ENCODE measurements around the gene UBN2. TPM values are rescaled to one million over a fixed set of nuclear protein-coding genes. Genes with fewer than 3 reads are reported as not detected.

Gene UBN2
- total and polyA plus RNA-seq, 2 of the 13 experiments (the other 11 are each of a cell fraction or from before 2014, with no cell fraction given) = 5.6 to 5.7 TPM

- Histone ChIP-seq H2AFZ (ENCODE audit: low read length) (no peak overlapping the region), H3K79me2 (ENCODE audit: insufficient read depth, low read length) (peaks cover 12% of the 10 kb centered on the region), H3K4me1 (ENCODE audit: insufficient read depth, low read length) (peaks cover 26% of the 10 kb centered on the region), H3K9me3 (ENCODE audit: low read length) (no peaks in the 10 kb centered on the region), H3K4me3 (replicated peaks in 1 of 3; ENCODE audit: insufficient read depth in 1 of 3, low read depth in 2 of 3, low read length in 3 of 3) (no peak overlapping the region), H3K27ac (ENCODE audit: extremely low read length, insufficient read depth, low read length) (no peak overlapping the region), H3K9ac (ENCODE audit: insufficient read depth, low read depth, low read length) (no peak overlapping the region), H3K36me3 (replicated peaks in 1 of 2; ENCODE audit: control insufficient read depth in 1 of 2, insufficient read depth in 2 of 2, low read length in 2 of 2) (no peaks in the 10 kb centered on the region), H3K27me3 (ENCODE audit: control insufficient read depth in 1 of 2, insufficient read depth in 2 of 2, low read length in 2 of 2) (no peaks in the 10 kb centered on the region; a peak in 1 of 5 replicates), H3K4me2 (ENCODE audit: low read depth, low read length) (peak overlapping the region; percentile 87; the same call in 1 of the 2 replicates), H4K20me1 (ENCODE audit: insufficient read depth, low read length) (no peaks in the 10 kb centered on the region)
- DNase-seq (ENCODE audit: low spot score) (no peak), ATAC-seq (no peak), FAIRE-seq (no peak)
- intact Hi-C loops (cut with micrococcal nuclease; ENCODE audit: unreplicated experiment) = loop anchor here (10.0 kb wide), 1 partner anchor 104 kb away; the partner anchor contains the start of gene UBN2
- CTCF ChIA-PET (ENCODE audit: low intra/inter-chr PET ratio, low total read pairs) = no interaction called here
- POLR2A ChIA-PET = interaction anchor here (1.0 to 1.3 kb wide), 2 partner anchors 21 to 44 kb away, joined by 3 read pairs; partner anchors contain the start of gene LUC7L2
- in situ Hi-C loops (cut with HindIII; ENCODE audit: extremely low pct_ligation_motif_present, low pct_unique_long_range_greater_than_20kb) = no loop called here
- no TSS peak for BruUV-seq (replicated peaks)
- no peak for TF ChIP-seq ZNF570 (CRISPR knock-in tag; IDR thresholded peaks at IDR 0.05; ENCODE audit: borderline replicate concordance)
- TF ChIP-seq ZNF569 (CRISPR knock-in tag; IDR thresholded peaks at IDR 0.05; ENCODE audit: borderline replicate concordance) = 0 out of 2 replicates have a peak, but pooled peaks have one; percentile 0
- no peak for TF ChIP-seq ZBTB1 (CRISPR knock-in tag; IDR thresholded peaks at IDR 0.05; ENCODE audit: borderline replicate concordance)
- TF ChIP-seq ATF1 (CRISPR knock-in tag; IDR thresholded peaks at IDR 0.05) = no peak
- WGBS (ENCODE audit: low lambda C conversion rate) = 84% methylated on average over 2 of the region's 2 CpGs
Observed at GRCh38 chr7:139339025-139339424, 108.0 kb downstream of the UBN2 start.

- no TSS peak for BruUV-seq (replicated peaks)
- ATAC-seq (no peak), DNase-seq (ENCODE audit: low spot score) (no peak), FAIRE-seq (no peak)
- 93% methylated on average over 13 of the region's 13 CpGs for WGBS (ENCODE audit: low lambda C conversion rate)
- ChIA-PET CTCF (ENCODE audit: low intra/inter-chr PET ratio, low total read pairs) (no interaction called here), POLR2A (interaction anchor here (0.7 to 1.6 kb wide), 11 partner anchors 9 to 206 kb away, joined by 3 to 30 read pairs (median 3); partner anchors contain the start of genes LUC7L2 and UBN2)
- in situ Hi-C loops (cut with HindIII; ENCODE audit: extremely low pct_ligation_motif_present, low pct_unique_long_range_greater_than_20kb) (no loop called here), intact Hi-C loops (cut with micrococcal nuclease; ENCODE audit: unreplicated experiment) (loop anchor here (1.0 to 10.0 kb wide), 3 partner anchors 40 to 235 kb away; partner anchors contain the start of genes UBN2 and ZC3HAV1)
- H3K9me3 ChIP-seq (ENCODE audit: low read length) = no peaks in the 10 kb centered on the region
- no peaks in the 10 kb centered on the region; a peak in 1 of 5 replicates for H3K27me3 ChIP-seq (ENCODE audit: control insufficient read depth in 1 of 2, insufficient read depth in 2 of 2, low read length in 2 of 2)
- H3K79me2 ChIP-seq (ENCODE audit: insufficient read depth, low read length) = peaks cover 12% of the 10 kb centered on the region
- peak overlapping the region; percentile 87 for H3K4me2 ChIP-seq (ENCODE audit: low read depth, low read length)
- no peaks in the 10 kb centered on the region for H4K20me1 ChIP-seq (ENCODE audit: insufficient read depth, low read length)
- H3K4me3 ChIP-seq (replicated peaks in 1 of 3; ENCODE audit: insufficient read depth in 1 of 3, low read depth in 2 of 3, low read length in 3 of 3) = peak overlapping the region; percentile 22 to 92 (median 25); a peak in 4 of 6 replicates
- no peak overlapping the region for H3K9ac ChIP-seq (ENCODE audit: insufficient read depth, low read depth, low read length)
- H2AFZ ChIP-seq (ENCODE audit: low read length) = no peak overlapping the region
- H3K27ac ChIP-seq (ENCODE audit: extremely low read length, insufficient read depth, low read length) = peak overlapping the region; percentile 100
- peaks cover 26% of the 10 kb centered on the region for H3K4me1 ChIP-seq (ENCODE audit: insufficient read depth, low read length)
- H3K36me3 ChIP-seq (replicated peaks in 1 of 2; ENCODE audit: control insufficient read depth in 1 of 2, insufficient read depth in 2 of 2, low read length in 2 of 2) = no peaks in the 10 kb centered on the region
- TF ChIP-seq RFXANK (CRISPR knock-in tag; IDR thresholded peaks at IDR 0.05) = peak; percentile 3; the same call in 1 of the 2 replicates
- peak; percentile 73 for TF ChIP-seq PRPF4 (IDR thresholded peaks at IDR 0.05; ENCODE audit: low read depth, low read length, poor library complexity, severe bottlenecking)
- TF ChIP-seq ZNF572 (CRISPR knock-in tag; IDR thresholded peaks at IDR 0.05) = no peak
- TF ChIP-seq ZNF615 (CRISPR knock-in tag; IDR thresholded peaks at IDR 0.05; ENCODE audit: borderline replicate concordance) = 0 out of 2 replicates have a peak, but pooled peaks have one; percentile 20
- TF ChIP-seq ZFP1 (CRISPR knock-in tag; IDR thresholded peaks at IDR 0.05) = no peak; the same call in 1 of the 2 replicates
- 0 out of 2 replicates have a peak, but pooled peaks have one; percentile 4 for TF ChIP-seq KLF12 (CRISPR knock-in tag; IDR thresholded peaks at IDR 0.05; ENCODE audit: borderline replicate concordance)
- TF ChIP-seq GFI1 (CRISPR knock-in tag; IDR thresholded peaks at IDR 0.05; ENCODE audit: borderline replicate concordance) = 0 out of 2 replicates have a peak, but pooled peaks have one; percentile 17
- peak; percentile 93 for TF ChIP-seq CHD4 (IDR thresholded peaks at IDR 0.05; ENCODE audit: borderline replicate concordance, low read length)
- TF ChIP-seq RNF219 (CRISPR knock-in tag; IDR thresholded peaks at IDR 0.05) = 0 out of 2 replicates have a peak, but pooled peaks have one; percentile 32
- 0 out of 2 replicates have a peak, but pooled peaks have one; percentile 3 for TF ChIP-seq SSRP1 (CRISPR knock-in tag; IDR thresholded peaks at IDR 0.05)
- TF ChIP-seq EHMT2 (IDR thresholded peaks at IDR 0.05; ENCODE audit: borderline replicate concordance, low read depth, low read length) = peak; percentile 54; the same call in 1 of the 2 replicates
- TF ChIP-seq KLF13 (CRISPR knock-in tag; IDR thresholded peaks at IDR 0.05) = no peak
Observed at GRCh38 chr7:139339698-139340036, 108.6 kb downstream of the UBN2 start.
